Neural cell (in vitro differentiated cells): ENCODE results near the gene NTSR2. TPM values are rescaled to one million over a fixed set of nuclear protein-coding genes. Genes with fewer than 3 reads are reported as not detected.

Experiments
- H2AFZ ChIP-seq: fragments of 200-600, 300-800 bp; sonication (generic), shearing (Covaris generic); 2 replicates; pipeline ENCODE4 v1.6.0; 2014; ENCODE audit warnings: low read depth, mild to moderate bottlenecking, antibody characterized with exemption, low read length, moderate library complexity
- H3F3A ChIP-seq: fragments of 200-600 bp; shearing (Covaris generic); 2 replicates; pipeline ENCODE4 v1.6.1; 2016; ENCODE audit warnings: mild to moderate bottlenecking, moderate library complexity, mixed read lengths, antibody characterized with exemption, low read length; ENCODE audit not compliant: insufficient read depth, poor library complexity, severe bottlenecking
- H3K27ac ChIP-seq: fragments of 200-600, 300-800 bp; sonication (generic), shearing (Covaris generic); 2 replicates; pipeline ENCODE4 v1.5.1; 2014; ENCODE audit warnings: mild to moderate bottlenecking, low read length, moderate library complexity
- H3K27me3 ChIP-seq: fragments of 300-800, 200-600 bp; sonication (generic), shearing (Covaris generic); 2 replicates; pipeline ENCODE4 v1.6.0; 2014; ENCODE audit warnings: mild to moderate bottlenecking, low read depth, low read length, moderate library complexity; ENCODE audit not compliant: insufficient read depth
- H3K36me3 ChIP-seq: fragments of 300-800, 200-600 bp; sonication (generic), shearing (Covaris generic); 2 replicates; pipeline ENCODE4 v1.5.1; 2014; ENCODE audit warnings: mild to moderate bottlenecking, antibody characterized with exemption, low read length, moderate library complexity; ENCODE audit not compliant: insufficient read depth
- H3K4me2 ChIP-seq: fragments of 300-800, 200-600 bp; sonication (generic), shearing (Covaris generic); 2 replicates; pipeline ENCODE4 v1.6.0; 2014; ENCODE audit warnings: mild to moderate bottlenecking, low read length
- H3K4me3 ChIP-seq: fragments of 300-800, 200-600 bp; sonication (generic), shearing (Covaris generic); 2 replicates; pipeline ENCODE4 v1.5.1; 2014; ENCODE audit warnings: mild to moderate bottlenecking, low read length, moderate library complexity
- H3K79me2 ChIP-seq: fragments of 200-600 bp; shearing (Covaris generic); replicated peaks from 2 replicates; pipeline ENCODE4 v1.6.0; 2014; ENCODE audit warnings: mild to moderate bottlenecking, low read length, moderate library complexity; ENCODE audit not compliant: insufficient read depth
- H3K9ac ChIP-seq: fragments of 300-800, 200-600 bp; sonication (generic), shearing (Covaris generic); 2 replicates; pipeline ENCODE4 v1.6.1; 2016; ENCODE audit warnings: mild to moderate bottlenecking, low read length, mixed read lengths
- H3K9me2 ChIP-seq: fragments of 200-600 bp; shearing (Covaris generic); 2 replicates; pipeline ENCODE4 v1.6.1; 2016; ENCODE audit warnings: mild to moderate bottlenecking, low read length, mixed read lengths; ENCODE audit not compliant: insufficient read depth
- H3K9me3 ChIP-seq: fragments of 200-600, 300-800 bp; sonication (generic), shearing (Covaris generic); 2 replicates; pipeline ENCODE4 v1.6.1; 2016; ENCODE audit warnings: mild to moderate bottlenecking, mixed run types, low read length, moderate library complexity, mixed read lengths
- H4K20me1 ChIP-seq: fragments of 200-600 bp; shearing (Covaris generic); 2 replicates; pipeline ENCODE4 v1.6.1; 2016; ENCODE audit warnings: mild to moderate bottlenecking, mixed run types; ENCODE audit not compliant: insufficient read depth
- CTCF ChIP-seq: fragments of 450-650 bp; IDR thresholded peaks from 2 replicates; pipeline ENCODE4 v1.5.1; 2014; ENCODE audit warnings: antibody characterized with exemption, mild to moderate bottlenecking, moderate library complexity; ENCODE audit not compliant: poor library complexity, severe bottlenecking
- EP300 ChIP-seq: fragments of 450-650 bp; conservative IDR thresholded peaks from 2 replicates; pipeline ENCODE4 v1.6.1; 2014; ENCODE audit warnings: antibody characterized with exemption, mild to moderate bottlenecking, moderate library complexity; ENCODE audit not compliant: poor library complexity, severe bottlenecking
- EZH2 ChIP-seq: fragments of 200-600, 300-800 bp; shearing (Covaris generic), sonication (generic); IDR thresholded peaks from 2 replicates; pipeline ENCODE4 v1.6.1; 2014; ENCODE audit warnings: antibody characterized with exemption, low read length, borderline replicate concordance, mild to moderate bottlenecking; ENCODE audit not compliant: insufficient read depth, poor library complexity, severe bottlenecking
- MXI1 ChIP-seq: fragments of 450-650 bp; conservative IDR thresholded peaks from 2 replicates; pipeline ENCODE4 v1.6.1; 2014; ENCODE audit warnings: antibody characterized with exemption, mild to moderate bottlenecking; ENCODE audit not compliant: poor library complexity, severe bottlenecking
- POLR2AphosphoS5 ChIP-seq: IDR thresholded peaks from 2 replicates; pipeline ENCODE4 v1.6.1; 2012
- RAD21 ChIP-seq: fragments of 450-650 bp; conservative IDR thresholded peaks from 2 replicates; pipeline ENCODE4 v1.6.1; 2014; ENCODE audit warnings: antibody characterized with exemption, mild to moderate bottlenecking, moderate library complexity
- REST ChIP-seq: IDR thresholded peaks from 2 replicates; pipeline ENCODE4 v1.6.1; 2012; ENCODE audit warnings: borderline replicate concordance
- SMC3 ChIP-seq: fragments of 450-650 bp; conservative IDR thresholded peaks from 2 replicates; pipeline ENCODE4 v1.6.1; 2014; ENCODE audit warnings: antibody characterized with exemption, mild to moderate bottlenecking, moderate library complexity; ENCODE audit not compliant: poor library complexity
- TAF1 ChIP-seq: IDR thresholded peaks from 2 replicates; pipeline ENCODE4 v1.6.1; 2012; ENCODE audit warnings: low read depth
- polyA plus RNA-seq: library from polyadenylated mRNA; depleted of rRNA; stranded (reverse); fragments of >200 nt; gene quantifications from 2 replicates; pipeline ENCODE4 v1.2.3, GENCODE V29; 2014

Gene NTSR2
- polyA plus RNA-seq, 1 donor from 2014 or later: not detected

GRCh38 chr2:11680182-11680900 lies 10.3 kb upstream of the NTSR2 start:
- no peaks in the 10 kb centered on the region for H3K36me3 ChIP-seq

More at GRCh38 chr2:11680182-11680900, 10.3 kb upstream of the NTSR2 start:
- TF ChIP-seq EP300: no peak
- no peak for TF ChIP-seq RAD21
- TF ChIP-seq CTCF: no peak
- TF ChIP-seq MXI1: no peak
- TF ChIP-seq EZH2: no peak
- TF ChIP-seq REST: no peak
- no peak for TF ChIP-seq POLR2AphosphoS5
- TF ChIP-seq TAF1: no peak
- TF ChIP-seq SMC3: no peak
- Histone ChIP-seq H3K4me3 (no peak overlapping the region), H3K27ac (no peak overlapping the region), H3K79me2 (no peaks in the 10 kb centered on the region), H3K9ac (no peak overlapping the region), H3K9me2 (no peaks in the 10 kb centered on the region), H3F3A (no peaks in the 10 kb centered on the region), H3K4me2 (no peak overlapping the region), H2AFZ (no peak overlapping the region), H3K9me3 (no peaks in the 10 kb centered on the region), H3K27me3 (no peaks in the 10 kb centered on the region), H4K20me1 (no peaks in the 10 kb centered on the region)
